ENCODE data around the gene SFXN5.
"Not testable (repeated sequence)": the region's sequence is repeated elsewhere in the genome, so short reads cannot be mapped to it uniquely, and the experiment has no call there.

SFXN5 gene, protein sequence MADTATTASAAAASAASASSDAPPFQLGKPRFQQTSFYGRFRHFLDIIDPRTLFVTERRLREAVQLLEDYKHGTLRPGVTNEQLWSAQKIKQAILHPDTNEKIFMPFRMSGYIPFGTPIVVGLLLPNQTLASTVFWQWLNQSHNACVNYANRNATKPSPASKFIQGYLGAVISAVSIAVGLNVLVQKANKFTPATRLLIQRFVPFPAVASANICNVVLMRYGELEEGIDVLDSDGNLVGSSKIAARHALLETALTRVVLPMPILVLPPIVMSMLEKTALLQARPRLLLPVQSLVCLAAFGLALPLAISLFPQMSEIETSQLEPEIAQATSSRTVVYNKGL

DNA sequence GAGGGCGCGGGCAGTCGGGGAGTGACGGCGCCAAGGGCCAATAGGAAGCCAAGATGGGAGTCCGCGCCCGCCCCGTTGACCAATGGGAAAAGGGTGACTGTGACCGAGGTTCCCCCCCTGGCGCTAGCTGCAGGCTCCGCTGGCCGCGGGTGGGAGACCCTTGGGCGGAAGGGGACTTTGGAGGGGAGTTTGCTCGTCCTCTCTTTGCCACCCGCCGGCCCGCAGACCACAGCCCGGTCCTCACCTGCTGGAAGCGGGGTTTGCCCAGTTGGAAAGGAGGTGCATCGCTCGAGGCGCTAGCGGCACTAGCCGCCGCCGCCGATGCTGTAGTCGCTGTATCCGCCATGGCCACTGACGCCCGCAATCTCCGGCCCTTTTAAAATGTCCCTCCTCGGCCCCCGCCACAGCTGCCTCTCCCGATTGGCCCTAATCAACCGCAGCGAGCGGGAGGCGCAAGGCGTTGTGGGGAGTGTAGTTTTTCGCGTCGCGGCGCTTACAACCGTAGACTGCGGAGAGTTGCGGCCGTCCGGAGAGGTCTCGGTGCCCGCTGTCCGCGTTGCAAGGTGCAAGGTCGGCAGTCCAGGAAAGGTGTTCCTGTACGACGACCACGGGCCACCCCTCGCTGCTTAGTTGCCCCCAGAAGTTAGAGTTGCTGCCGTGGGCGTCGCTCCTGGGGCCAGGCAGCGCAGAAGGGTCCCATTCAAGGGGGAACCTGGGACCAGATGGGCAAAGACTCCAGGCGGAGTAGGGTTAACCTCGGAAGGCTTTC lies at the start of gene SFXN5:
Gene SFXN5 (minus strand): TSS at position 353 of the 769 bp plus-strand sequence. CDS start 7 bp downstream, at position 346.
- DNase-seq, result peak; percentile 95

DNA sequence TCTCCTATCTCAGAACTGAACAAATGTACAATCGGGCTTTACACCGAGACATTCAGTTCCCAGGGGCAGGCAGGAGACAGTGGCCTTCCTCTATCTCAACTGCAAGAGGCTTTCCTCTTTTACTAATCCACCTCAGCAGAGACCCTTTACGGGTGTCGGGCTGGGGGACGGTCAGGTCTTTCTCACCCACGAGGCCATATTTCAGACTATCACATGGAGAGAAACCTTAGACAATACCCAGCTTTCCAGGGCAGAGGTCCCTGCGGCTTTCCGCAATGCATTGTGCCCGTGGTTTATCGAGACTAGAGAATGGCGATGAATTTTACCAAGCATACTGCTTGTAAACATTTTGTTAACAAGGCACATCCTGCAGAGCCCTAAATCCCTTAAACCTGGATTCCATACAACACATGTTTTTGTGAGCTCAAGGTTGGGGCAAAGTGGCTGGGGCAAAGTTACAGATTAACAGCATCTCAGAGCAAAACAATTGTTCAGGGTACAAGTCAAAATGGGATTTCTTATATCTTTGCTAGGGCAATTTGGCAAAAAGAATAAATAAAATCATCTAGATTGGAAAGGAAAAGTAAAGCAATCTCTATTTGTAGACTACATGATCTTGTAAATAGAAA lies 48.2 kb upstream of the SFXN5 start:
- DNase-seq, result not testable (repeated sequence)

DNA sequence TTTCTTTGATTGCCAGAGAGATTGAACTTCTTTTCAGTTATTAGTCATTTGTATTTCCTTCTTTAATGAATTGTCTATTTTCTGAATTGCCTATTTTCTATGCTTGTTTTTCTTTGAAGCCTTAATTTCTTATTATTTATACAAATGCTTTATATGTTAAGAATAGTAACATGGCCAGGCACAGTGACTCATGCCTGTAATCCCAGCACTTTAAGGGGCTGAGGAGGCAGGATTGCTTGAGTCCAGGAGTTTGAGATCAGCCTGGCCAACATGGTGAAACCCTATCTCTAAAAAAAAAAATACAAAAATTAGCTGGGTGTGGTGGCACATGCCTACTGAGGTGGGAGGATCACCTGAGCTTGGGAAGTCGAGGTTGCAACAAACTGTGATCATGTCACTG lies 45.9 kb upstream of the SFXN5 start:
- DNase-seq, result no peak

DNA sequence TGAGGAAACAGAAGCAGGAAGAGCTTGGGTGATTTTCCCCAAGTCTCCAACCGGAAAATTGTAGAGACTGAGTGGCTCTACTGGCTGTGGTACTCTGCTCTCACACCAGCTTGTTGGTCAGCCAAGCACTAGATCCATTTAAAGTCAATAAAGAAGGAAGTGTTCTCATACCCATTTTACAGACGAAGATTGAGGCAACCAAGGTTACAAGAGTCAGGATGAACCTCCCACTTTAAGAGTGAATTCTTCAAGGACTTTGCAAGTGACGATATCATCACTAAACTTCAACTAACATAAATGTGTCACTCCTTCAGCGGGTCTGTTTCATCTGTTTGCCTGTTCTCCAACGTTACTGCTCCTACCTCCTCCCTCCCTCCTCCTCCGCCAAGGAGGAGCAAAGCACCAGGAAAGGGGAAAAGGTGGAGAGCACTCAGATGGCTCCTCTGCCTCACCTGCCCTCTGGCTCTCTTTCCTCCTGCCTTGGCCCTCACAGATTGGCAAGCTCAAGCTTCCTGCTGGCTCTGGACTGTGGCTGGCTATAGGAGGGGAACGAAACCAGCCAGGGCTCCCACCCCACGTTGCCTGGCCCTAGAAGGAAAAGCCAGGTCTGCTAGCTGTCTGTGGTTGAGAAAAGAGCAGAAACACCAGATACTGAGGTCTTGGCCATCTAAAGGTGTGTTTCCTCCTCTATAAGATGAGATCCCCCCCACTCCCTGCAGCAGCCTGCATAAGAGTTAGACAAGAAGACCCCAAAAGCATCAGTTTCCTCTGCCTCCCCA lies 44.9 kb upstream of the SFXN5 start:
- no peak for DNase-seq

DNA sequence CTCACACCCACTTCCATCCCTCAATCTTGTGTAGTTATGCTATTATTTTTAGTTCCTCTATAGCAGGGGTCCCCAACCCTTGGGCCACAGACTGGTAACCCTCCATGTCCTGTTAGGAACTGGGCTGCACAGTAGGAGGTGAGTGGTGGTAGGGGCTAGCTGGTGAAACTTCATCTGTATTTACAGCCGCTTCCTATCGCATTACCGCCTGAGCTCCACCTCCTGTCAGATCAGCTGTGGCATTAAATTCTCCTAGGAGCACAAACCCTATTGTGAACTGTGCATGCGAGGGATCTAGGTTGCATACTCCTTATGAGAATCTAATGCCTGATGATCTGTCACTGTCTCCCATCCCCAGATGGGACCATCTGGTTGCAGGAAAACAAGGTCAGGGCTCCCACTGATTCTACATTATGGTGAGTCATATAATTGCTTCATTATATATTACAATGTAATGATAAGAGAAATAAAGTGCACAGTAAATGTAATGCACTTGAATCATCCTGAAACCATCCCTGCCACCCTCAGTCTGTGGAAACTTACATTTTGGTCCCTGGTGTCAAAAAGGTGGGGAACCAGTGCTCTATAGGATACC lies 42.9 kb upstream of the SFXN5 start:
- DNase-seq, result no peak

DNA sequence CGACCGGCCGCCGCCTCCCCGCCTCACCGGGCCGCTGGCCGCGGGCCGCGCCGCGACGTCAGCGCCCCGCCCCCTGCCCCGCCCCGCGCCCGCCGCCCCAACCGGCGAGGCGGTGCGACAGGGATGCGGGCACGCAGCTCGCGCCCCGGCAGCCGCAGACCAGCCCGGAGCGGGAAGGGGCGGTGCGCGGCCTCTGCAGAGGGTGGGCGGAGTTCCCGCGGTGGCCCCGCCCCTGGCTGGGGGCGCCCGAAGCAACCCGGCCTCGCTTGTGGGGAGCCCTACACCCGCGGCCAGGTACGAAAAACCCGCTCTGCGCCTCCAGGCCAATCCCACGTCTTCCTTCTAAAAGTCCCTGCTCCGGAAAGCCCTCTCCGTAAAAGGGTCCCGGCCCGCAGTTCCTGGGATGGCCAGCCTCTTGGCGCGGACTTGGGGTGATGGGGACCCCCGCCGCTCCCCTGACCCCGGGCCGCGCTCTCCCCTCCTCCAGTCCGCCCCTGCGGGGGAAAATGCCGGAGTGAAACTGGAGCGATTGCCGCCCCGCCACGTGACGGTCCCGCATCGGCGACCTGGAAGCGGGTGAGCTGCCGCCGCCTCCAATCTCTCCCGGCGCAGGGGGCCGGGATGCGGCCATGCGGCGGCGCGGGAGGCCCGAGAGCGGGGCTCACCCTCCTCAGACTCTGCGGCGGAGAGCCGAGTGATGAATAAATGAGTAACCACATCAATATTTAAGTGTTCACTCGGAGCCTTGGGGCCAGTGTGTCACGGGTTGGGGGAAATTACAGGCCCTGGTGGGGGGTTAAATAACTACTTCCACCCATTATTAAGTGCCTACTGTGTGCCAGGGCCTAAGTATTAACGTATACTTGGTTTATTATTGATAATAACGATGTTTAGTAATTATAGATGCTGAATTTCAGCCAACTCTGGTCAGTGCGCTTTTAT lies 41.7 kb upstream of the SFXN5 start, which contains the start of gene RAB11FIP5:
Gene RAB11FIP5 (minus strand): TSS at position 36 of the 942 bp plus-strand sequence. CDS start 171 bp downstream, outside the sequence.
- DNase-seq, result peak; percentile 34

DNA sequence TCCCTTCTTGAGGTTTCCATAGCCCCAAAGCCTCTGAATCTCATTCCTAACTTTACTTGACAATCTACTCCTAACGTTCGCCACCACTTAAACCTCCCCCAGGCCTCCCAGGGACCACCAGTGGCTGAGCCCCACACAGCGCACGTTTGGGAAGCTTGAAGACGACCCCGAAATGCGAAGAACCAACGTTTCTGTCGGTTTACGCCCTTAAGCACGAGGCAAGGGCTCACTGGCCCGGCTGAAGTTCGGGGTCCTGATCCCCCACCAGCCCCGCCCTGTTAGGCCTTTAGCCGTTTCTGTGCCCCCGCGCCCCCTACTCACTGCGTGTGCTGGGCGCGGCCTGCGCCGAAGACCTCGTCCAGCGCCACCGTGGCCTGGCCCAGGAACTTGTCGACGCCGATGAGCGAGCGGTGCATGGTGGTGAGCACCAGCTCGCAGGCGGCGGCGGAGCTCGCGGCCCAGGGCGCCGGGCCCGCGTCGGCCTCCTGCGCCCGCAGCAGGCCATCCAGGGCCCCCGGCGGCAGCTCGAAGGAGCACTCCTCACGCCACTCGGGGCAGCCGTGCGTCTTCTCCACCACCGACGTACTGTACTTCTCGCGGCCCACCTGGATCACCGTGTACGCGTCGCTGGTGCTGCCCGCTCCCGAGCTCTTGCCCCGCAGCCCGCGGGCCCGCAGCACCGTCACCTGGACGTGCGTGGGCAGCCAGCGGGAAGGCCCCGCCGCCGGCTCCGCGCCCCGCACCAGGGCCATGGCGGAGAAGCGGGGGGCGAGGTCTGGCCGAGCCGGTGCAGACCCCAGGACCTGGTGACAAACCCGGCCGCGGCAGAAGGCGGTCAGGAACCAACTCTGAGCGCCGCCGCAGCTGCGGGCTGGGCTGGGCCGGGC lies 40.8 kb upstream of the SFXN5 start:
- DNase-seq, result peak; percentile 6

DNA sequence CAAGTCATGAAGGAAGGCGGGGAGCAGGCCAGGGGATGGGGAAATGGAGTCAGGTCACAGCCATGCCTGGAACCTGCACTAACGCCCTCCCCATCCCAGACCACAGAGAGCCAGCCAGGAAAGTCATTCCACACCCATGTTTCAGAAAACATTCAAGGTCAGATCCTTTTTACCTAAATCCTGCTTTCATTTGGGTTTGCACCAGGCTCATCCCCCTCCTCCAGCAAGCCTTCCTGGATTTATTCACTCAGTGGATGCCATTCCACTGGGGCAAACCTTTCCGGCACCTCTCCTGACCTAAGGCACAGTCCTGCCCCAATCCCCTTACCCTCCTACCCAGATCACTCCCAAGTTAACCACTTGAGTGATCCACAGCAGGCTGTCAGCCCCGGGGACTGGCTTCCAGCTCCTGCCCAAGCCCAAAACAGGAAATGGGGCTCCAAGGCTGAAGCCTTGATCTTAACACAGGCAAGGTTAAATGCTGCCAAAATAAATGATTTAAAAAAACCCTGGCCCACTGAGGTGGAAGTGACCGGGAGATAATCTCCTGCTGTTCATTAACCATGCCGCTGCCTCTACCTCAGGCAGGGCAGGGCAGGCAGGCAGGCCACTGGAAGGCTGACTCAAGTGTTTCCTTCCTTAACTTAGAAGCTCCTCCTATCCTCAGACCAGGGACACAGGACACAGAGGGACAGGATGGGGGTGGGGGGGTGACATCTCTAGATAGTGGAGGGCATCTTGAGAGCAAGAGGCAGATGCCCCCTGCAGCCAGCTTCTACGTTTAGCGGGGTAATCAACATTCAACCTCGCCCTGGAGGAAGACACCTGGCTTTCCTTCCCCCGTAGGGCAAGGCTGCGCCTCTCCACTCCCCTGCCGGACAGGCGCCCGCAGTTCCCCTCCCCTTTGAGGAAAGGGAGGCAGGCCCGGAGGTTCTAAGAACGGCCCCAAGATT lies 39.8 kb upstream of the SFXN5 start:
- peak; percentile 6 for DNase-seq

DNA sequence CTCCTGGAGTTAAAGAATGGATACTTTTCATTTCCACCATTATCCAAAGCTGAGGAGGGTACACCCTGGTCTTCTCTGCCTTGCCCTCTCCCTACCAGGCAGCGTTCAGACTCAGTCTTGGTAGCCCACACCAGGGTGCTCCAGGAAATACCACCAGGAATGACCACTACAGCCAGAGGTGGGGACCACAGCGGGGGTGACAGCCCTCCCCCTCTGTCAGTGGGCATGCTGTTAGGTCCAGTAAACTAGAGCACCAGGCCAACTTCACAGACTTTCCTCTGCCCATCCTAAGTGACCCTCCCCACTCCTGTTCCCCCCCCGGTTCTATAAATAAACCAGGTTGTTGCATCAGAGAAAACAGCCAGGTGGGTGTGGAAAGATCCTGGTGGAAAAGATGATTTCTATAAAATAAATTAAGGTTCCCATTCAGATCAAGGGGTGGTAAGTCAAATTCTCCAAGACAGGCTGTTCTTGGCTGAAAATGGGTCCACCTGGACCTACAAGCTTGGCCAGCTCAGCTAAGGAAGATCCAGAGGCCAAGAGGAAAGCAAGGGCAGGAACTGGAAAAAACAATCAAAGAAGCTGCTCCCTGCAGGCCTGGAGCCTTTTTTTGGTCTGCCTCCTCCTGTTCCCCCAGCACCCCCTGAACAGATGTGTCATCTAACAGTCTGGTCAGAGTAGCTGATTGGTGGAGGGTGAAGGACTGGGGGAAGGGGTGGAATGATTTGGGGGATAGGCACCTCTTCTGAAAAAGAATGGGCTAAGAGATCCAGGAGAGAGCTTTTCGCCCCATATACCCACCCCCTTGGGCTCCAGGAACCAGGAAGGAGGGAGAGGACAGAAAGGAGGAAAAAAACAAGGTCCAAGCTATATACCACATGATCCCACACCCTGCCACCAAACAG lies 38.9 kb upstream of the SFXN5 start:
- no peak for DNase-seq

DNA sequence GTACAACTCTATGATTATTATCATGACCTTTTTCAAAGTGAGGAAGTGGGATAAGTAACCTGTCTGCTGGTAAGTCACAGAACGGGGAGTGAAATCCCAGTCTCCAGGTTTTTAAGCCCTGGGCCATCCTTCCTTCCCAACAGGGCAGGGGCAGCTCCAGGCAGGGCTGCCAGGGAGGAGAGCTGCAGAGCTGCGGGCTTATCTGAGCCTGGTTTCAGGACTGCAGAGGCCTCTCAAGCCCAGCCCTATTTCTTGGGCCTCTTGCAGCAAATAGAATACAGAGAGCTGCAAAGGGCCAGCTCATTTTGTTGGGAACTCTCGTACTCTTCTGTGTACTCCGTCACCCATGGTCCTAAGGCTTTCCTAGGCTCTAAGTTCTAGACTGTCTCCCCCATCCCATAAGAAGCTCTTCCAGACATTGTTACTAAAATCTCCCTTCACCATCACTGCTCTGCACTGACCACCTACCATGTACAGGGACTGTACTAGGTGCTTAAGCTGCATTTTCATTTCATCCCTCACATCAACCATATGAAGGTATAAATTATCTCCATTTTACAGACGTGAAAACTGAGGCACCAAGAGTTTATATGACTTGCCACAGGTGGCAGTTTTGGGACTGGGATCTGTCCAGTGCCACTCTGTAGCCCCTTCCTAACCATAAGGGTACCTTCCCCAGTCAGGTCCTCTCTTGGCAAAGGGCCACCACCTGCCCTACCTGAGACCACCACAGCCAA lies 38.1 kb upstream of the SFXN5 start:
- no peak for DNase-seq

DNA sequence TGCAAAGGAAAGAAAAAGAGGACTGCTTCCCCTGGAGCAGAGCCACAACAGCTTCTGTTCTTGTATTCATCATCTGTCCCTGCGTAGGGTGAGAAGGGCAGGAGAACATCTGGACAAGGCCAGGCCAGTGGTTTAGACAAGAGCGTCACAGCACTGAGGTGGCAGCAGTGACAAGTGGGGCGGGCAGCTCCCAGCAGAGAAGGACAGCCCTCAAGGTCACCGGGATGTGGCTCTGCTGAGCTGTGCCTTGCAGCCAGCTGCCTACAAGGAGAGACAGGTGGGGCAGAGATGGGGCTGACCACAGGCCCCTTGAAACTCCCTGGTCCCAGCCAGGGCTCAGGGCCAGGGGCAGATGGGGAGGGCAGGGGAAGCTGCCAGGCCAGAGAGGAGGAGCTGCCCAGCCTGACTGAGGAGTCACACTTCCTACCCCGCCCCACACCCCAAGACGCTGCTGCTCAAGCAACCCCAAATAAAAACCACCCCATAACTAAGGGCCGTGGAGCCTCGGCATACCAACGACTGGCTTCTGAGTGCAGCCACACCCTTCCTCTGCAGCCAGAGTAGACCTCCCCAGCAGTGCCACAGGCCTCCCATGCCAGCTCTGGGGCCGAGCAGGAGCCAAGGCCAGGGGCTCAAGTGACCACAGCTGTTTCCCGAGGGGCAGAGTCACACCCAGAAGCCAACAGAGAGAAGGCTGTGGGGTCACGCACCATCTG lies 35.9 kb upstream of the SFXN5 start:
- no peak for DNase-seq

DNA sequence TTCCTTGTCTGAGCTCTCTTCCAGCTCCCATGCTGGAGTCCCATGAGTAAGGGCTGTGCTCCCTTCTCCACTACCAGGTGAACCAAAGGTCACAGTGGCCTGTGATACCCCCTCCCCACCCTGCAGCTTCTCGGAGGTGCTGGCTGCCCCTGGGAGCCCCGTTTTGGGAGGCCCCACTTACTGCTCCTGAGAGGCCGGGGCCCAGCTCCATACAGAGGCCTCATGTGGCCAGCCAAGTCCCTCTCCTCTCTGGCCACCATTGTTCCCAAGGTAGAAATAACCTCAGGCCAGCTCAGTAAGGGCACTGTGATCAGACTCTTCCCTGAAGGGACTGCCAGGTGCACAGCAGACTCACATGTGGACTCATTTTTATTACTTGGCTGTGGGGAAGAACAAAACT lies 35.3 kb upstream of the SFXN5 start:
- DNase-seq, result no peak

DNA sequence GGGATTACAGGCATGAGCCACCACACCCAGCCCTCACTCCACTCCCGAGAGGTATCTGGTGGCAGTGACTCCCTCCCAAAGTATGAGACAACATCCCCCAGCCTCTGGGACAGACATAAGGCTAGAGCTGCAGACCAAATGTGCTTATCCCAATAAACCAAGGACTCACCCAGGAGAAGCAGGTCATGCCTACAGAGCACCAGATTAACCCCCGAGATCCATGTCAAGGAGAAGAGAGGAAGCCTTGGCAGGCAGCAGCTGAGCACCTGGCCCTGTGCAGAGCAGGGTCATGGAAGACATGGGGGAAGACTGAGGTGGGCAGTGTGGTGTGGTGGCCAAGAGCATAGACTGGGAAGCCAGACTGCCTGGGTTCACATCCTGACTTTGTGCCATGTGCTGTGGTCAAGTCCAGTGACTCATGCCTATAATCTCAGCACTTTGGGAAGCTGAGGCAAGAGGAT lies 34.0 kb upstream of the SFXN5 start:
- no peak for DNase-seq

DNA sequence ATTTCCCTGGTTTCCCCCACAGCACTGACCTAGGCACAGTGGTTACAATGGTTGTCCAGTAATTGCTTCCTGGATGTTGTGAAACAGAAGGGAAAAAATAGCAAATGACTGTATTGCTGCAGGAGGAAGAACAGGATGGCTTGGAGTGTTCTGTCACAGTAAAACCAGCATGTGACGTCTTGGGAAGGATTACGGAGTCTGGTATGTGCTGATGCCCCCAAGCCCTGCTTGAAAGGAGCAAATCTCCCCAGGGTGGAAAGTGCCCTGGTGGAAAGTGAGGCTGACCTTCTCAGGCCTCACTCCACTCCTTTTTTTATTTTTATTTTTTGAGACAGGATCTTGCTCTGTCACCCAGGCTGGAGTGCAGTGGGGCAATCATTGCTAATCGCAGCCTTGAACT lies 33.4 kb upstream of the SFXN5 start:
- DNase-seq, result peak; percentile 7

DNA sequence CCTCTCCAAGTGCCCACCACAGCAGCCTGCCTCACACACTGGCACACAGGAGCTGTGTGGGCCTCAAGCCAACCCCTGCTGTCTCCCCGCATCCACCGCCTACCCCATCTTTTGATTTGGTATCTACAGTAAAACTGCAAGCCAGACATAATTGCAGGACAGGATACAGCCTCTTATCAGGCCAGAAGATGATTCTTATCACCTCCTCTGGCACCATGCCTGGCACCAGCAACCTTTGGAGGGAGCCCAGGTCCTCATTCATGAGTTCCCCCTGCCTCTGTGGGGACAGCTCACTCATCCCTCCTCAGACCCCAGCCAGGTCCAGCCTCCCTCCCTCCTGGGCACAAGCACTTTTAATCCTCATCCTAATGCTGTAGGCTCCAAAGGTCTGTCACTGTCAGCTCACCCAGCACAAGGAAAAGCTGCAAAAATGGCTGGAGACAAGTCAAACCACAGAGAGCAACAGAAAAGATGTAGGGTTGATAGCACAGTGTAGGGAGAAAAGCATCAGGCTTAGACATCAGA lies 31.6 kb upstream of the SFXN5 start:
- no peak for DNase-seq

DNA sequence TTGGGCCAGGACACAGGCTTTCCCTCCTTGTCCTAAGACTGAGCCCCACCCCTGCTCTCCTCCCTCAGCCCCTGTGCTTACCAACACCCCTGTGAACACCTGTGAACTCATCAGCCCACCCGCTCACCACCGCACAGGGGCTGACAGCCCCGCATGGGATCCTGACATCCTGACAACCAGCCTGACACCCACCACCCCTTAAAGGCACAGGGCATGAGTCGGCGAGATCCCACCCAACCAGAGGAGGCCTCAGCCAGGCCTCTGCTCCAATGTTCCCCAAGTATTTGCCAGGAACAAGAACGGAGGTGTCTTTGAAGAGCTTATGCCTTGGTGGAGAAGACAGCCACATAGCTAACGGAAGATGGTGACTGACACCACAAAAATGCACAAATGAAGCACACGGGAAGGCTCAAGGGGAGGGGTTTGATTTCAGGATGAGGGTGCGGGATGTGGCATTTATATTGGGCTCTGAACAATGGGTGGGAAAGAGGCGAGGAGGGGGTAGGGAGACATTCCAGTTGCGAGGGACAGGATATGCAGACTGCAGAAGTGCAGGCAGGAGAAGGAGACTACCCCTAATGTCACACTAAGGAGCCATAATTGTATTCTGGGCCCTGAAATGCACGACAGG lies 30.2 kb upstream of the SFXN5 start:
- no peak for DNase-seq
